ENCODE results near the gene PAIP2.
"Not testable (repeated sequence)": the region's sequence is repeated elsewhere in the genome, so short reads cannot be mapped to it uniquely, and the experiment has no call there.

PAIP2 gene

DNA sequence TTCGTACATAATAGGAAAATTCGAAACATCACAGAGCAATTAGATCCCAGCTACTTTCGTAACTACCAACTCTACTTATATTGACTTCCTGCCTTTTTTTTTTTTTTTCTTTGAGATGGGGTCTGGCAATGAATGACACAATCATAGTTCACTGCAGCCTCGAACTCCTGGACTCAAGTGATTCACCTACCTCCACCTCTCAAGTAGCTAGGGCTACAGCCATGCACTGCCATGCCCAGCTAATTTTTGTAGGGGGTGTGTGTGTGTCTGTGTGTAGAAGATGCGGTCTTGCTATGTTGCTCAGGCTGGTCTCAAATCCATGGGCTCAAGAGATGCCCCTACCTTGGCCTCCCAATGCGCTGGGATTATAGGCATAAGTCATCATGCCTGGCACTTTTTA is 5.8 kb upstream of the PAIP2 start:
- no peak for DNase-seq

DNA sequence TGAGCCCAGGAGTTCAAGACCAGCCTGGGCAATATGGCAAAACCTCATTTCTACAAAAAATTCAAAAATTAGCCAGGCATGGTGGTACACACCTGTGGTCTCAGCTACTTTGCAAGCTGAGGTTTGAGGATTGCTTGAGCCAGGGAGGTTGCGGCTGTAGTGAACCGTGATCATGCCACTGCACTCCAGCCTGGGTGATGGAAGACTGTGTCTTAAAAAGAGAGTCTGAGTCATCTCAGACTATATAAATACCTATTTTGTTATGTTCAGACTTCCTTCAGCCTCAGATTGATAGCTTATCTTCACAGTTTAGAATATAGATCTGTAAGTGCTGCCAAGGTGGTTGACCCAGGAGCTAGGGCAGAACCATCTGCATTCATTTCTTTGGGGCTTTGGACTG is 1.6 kb upstream of the PAIP2 start:
- no peak for DNase-seq

- DNase-seq, result no peak
Measured at GRCh38 chr5:139341187-139341688, 416 bp upstream of the PAIP2 start.

GRCh38 chr5:139342423-139342723 is 719 bp downstream of the PAIP2 start:
- DNase-seq, result no peak

- DNase-seq, result no peak
Measured at GRCh38 chr5:139343476-139343875, 1.8 kb downstream of the PAIP2 start.

DNA sequence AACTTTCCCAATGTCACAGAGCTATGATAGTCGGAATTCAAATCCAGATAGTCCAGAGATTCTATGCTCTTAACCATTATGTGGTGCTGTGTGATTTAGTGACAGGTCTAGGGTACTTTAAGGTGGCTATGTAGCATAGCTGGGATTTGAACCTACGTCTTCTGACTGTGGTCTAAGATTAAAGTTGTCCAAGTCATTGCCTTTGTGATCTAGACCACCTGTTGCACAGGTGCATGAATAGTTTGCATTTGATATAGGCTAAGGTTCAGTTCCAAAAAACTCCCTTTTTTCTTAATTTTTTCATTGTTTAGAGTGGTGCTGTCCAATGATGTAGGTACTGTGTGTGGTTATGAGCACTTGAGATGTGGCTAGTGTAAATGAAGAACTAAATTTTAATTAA is 2.5 kb downstream of the PAIP2 start:
- DNase-seq, result no peak

- not testable (repeated sequence) for DNase-seq
Measured at GRCh38 chr5:139345442-139345841, 3.8 kb downstream of the PAIP2 start.

GRCh38 chr5:139347863-139348262 is 6.2 kb downstream of the PAIP2 start:
- not testable (repeated sequence) for DNase-seq

- no peak for DNase-seq
Measured at GRCh38 chr5:139354186-139354585, 12.5 kb downstream of the PAIP2 start.

DNA sequence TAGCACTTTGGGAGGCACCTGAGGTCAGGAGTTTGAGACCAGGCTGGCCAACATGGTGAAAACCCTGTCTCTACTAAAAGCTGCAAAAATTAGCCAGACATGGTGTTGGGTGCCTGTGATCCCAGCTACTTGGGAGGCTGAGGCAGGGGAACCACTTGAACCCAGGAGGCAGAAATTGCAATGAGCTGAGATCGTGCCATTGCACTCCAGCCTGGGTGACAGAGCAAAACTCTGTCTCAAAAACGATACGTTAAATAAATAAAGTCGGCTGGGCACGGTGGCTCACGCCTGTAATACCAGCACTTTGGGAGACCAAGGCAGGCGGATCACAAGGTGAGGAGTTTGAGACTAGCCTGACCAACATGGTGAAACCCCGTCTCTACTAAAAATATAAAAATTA is 14.2 kb downstream of the PAIP2 start:
- DNase-seq, result not testable (repeated sequence)

DNA sequence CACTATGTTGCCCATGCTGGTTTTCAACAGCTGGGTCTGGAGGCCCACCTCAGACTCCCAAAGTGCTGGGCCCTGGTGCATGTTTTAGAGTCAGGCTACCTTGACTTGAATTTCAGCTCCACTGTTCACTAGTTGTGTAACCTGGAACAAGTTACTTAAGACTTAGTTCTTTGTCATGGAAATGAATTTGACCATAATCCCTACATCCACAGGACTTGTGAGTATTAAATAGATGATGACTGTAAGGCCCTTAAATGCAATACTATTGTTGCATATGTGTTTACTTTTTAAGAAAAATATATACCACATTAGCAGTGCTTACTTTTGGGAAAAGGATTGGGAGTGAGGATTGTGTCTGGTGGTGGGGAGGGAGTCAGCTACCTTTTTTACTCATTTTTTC is 16.4 kb downstream of the PAIP2 start:
- DNase-seq, result no peak

GRCh38 chr5:139360384-139360783 is 18.7 kb downstream of the PAIP2 start:
- DNase-seq, result no peak

- DNase-seq, result no peak
Measured at GRCh38 chr5:139361835-139362429, 20.3 kb downstream of the PAIP2 start.

DNA sequence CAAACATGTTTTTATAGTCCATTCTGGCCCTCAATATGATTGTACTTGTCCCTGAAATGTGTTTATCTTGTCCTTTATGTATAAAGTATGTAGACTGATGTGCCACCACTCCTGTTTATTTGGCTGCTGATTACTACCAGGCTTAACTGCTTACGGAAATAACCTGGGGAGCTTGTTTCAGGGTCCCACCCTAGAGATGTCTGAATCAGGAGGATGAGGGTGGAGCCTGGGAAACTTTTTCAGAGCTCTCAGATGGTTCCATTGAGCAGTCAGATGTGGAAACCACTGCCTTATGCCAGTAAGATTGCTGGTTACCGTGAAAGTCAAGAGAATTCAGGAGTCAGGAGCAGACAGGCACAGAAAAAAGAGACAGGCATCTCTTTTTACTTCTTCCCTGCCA is 22.3 kb downstream of the PAIP2 start:
- no peak for DNase-seq

DNA sequence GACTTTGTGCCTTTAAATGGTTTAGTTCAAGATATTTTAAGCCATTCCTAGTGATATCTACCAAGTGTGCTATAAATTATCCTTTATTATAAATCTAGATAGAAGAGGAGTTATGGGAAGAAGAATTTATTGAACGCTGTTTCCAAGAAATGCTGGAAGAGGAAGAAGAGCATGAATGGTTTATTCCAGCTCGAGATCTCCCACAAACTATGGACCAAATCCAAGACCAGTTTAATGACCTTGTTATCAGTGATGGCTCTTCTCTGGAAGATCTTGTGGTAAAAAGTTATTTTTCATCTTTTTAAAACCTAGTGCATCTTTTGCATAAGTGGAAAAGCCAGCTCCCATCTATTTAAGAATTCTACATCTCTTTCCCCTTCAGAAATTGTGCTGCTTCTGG is 22.8 kb downstream of the PAIP2 start:
- no peak for DNase-seq

- no peak for DNase-seq
Measured at GRCh38 chr5:139368613-139369012, 27.0 kb downstream of the PAIP2 start.

- no peak for DNase-seq
Measured at GRCh38 chr5:139369181-139369580, 27.5 kb downstream of the PAIP2 start.

DNA sequence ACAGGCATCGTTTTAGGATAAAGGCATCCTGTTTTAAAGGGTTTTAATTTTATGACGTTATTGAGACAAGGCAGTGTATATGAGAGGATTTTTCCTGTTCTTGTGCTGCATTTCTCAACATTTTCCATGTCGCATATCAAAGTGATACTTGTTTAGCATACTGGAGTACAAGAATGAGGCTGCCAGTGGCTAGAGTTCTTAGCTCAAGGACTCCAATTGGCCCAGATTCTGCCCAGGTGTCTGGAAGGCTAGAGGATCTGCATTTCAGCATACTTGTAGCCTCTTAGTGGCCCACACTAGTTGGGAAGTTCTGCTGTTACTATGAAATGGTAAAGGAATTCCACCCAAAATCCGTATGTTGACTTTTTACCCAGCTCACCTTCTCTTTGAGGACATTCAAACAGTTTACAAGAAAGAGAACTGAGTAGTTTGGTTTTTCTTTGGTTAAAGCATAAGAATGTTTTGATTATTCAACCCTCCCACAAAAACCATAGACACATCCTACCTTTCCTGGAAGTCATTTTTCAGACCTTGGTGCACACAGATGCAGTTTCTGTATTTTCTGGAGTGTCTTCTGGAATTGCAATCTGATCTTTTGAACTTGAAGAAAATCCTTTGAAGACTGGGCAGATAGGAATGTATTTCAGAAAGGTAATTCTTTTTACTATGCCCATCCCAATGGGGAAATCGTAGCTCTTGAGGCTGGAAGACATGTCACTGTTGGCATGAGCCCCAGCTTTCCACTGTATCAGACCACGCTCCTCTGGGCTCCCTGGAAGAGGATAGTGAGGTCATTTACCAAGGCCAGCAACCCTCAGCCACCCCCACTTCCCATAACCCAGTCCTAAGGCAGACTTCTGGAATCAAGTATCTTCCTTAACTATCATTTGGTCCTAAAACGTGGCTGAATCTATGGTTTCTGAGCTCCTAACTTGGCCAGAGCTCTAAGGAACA is 30.1 kb downstream of the PAIP2 start:
- no peak for DNase-seq

DNA sequence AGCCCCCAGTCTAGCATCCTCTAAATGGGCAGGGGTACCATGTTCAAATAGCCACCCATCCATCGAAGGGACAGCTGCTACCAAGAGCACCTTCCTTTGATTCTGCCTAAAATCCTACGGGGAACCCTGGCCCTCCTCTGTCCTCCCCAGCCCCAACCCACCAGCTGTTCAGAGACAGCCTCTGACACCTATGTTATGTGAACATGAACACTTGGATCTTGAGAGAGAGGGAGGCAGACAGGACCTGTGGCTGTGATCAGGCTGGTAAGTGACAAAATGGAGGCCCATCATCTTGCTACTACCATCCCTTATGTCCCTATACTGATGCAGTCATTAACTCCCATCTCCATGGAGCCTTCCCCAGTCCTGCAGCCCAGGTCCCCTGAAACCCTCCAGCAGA is 33.3 kb downstream of the PAIP2 start:
- DNase-seq, result no peak

DNA sequence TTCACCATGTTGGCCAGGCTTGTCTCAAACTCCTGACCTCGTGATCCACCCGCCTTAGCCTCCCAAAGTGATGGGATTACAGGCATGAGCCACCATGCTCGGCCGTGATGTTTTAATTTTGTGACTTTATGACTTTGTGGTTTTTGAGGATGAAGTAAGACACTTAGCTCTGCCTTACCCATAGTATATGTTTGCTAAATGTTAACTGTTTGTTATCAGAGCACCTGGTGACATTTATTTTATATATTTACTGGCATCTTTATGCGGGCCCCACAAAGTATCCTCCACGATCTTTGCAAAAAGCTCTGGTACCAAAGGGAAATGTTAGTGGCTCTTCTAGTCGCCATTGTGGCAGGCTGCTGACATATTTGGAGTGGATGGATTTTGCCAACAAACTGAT is 34.7 kb downstream of the PAIP2 start:
- DNase-seq, result no peak

- DNase-seq, result no peak
Measured at GRCh38 chr5:139377226-139377625, 35.6 kb downstream of the PAIP2 start.

DNA sequence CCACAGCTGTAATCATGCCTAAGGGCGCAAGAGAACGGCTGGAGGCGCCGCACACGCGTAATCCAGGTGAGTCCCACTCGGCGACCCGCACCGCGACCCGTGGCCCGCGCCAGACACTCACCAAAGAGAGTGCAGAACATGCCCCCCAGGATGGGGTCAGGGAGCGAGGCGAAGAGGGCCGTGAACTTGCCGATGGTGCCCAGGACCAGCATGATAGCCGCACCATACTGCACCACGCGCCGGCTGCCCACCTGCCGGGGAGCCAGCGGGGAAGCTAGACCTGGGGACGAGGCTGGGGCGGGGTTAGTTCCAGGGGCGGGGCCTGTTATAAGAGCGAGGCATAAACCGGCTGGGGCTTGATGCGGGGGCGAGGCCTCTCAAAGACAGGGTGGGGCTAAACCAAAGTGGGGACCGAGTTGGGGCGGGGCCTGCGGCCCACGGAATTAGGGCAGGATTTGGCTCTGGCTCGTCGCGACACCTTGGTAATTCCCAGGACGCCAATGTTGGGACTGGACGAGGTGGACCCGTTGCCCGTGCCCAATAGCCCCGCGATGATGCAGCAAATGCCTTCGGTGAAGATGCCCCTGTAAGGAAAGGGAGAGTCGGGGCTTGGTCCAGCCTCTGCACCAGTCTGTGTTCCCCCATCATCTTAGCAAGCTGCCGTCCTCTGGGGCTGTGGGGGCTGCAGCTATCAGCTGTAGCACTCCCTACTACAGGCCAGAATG is 36.6 kb downstream of the PAIP2 start:
- DNase-seq, result no peak

GRCh38 chr5:139378941-139379361 is 37.3 kb downstream of the PAIP2 start:
- DNase-seq, result no peak

All from DMS153 (cell line).